Body of pancreas (tissue), 4 donors: Measurements from ENCODE around the gene HOXA9.

Experiments
- CTCF ChIP-seq, 7 experiments: fragments of 450-650 bp in 4 of 7; fragments of 200-600 bp in 3 of 7; sonication (generic) in 3 of 7; IDR thresholded peaks; one replicate each; pipeline ENCODE4 v1.5.1; 2016 to 2019; ENCODE audit warnings: antibody characterized with exemption in 7 of 7
- POLR2A ChIP-seq, 3 donors: fragments of 450-650 bp; IDR thresholded peaks; one replicate each; pipeline ENCODE4 v1.6.1; 2016; ENCODE audit warnings: antibody characterized with exemption in 3 of 3, mild to moderate bottlenecking in 2 of 3

GRCh38 chr7:27164367-27165088 lies 809 bp downstream of the HOXA9 start:
- TF ChIP-seq CTCF (IDR thresholded peaks at IDR 0.05) (no peak), POLR2A (IDR thresholded peaks at IDR 0.05) (no peak)
